K562 (cell line): Measurements from ENCODE around the gene CPOX. TPM values are rescaled to one million over a fixed set of nuclear protein-coding genes. Genes with fewer than 3 reads are reported as not detected.

Source experiments
- ATAC-seq: fragments of 200-7000 bp; cut with Tn5 transposase; 3 replicates; pipeline ENCODE4 v1.9.1; 2020; ENCODE audit warnings: moderate library complexity
- BruUV-seq: library from RNA; stranded (reverse); fragments of 400-500 nt; replicated peaks from 2 replicates; lab custom pipeline; 2021; lab: Mats Ljungman, UMichigan
- CTCF ChIA-PET: fragments of 300-600 bp; formaldehyde crosslinking; extraction: SDS; loops from one replicate; lab custom pipeline; 2021; ENCODE audit warnings: low intra/inter-chr PET ratio; lab: Yijun Ruan, JAX
- POLR2A ChIA-PET: fragments of 300-600, 350-650 bp; sonication (Branson Sonifier 250); formaldehyde crosslinking; extraction: SDS; loops from one replicate; lab custom pipeline; 2021; ENCODE audit warnings: antibody characterized with exemption, inconsistent platforms; lab: Yijun Ruan, JAX
- DNase-seq, 4 experiments: peaks; one replicate each; pipeline versions ENCODE4 v3.0.0 to v3.0.0-alpha.2; 2011 to 2018; ENCODE audit warnings: low spot score in 3 of 4, mixed read lengths in 3 of 4; ENCODE audit errors: extremely low read depth in 1 of 4
- FAIRE-seq: peaks from 2 replicates; lab custom pipeline; 2011; peaks lifted over from hg19 to GRCh38; lab: Jason Lieb, UNC
- H2AFZ ChIP-seq: 2 replicates; pipeline ENCODE4 v1.6.0; 2011; ENCODE audit warnings: low read depth, low read length, control low read depth, inconsistent platforms
- H3K27ac ChIP-seq: fragments of 200-600 bp; 3 replicates; pipeline ENCODE4 v1.8.0; 2011; ENCODE audit warnings: low read depth, mild to moderate bottlenecking, control low read depth, inconsistent platforms, low read length, moderate library complexity, mixed read lengths; ENCODE audit errors: extremely low read depth
- H3K27me3 ChIP-seq, 2 experiments: fragments of 300-600 bp in 1 of 2; 2 replicates in 1 of 2; 3 replicates in 1 of 2; pipeline versions ENCODE4 v1.6.0 to v1.8.0; 2011; ENCODE audit warnings: inconsistent platforms in 2 of 2, low read length in 2 of 2, mild to moderate bottlenecking in 1 of 2, mixed read lengths in 1 of 2, moderate library complexity in 1 of 2; ENCODE audit not compliant: control insufficient read depth in 2 of 2, insufficient read depth in 2 of 2
- H3K36me3 ChIP-seq: fragments of 300-600 bp; 3 replicates; pipeline ENCODE4 v1.8.0; 2011; ENCODE audit warnings: mild to moderate bottlenecking, low read length, inconsistent platforms; ENCODE audit not compliant: control insufficient read depth, insufficient read depth
- H3K4me1 ChIP-seq, 2 experiments: fragments of 200-600 bp in 1 of 2; replicated peaks in 1 of 2; 2 replicates in 1 of 2; 3 replicates in 1 of 2; pipeline versions ENCODE4 v1.5.1 to v1.8.0; 2011; ENCODE audit warnings: inconsistent platforms in 2 of 2, low read length in 2 of 2, mild to moderate bottlenecking in 1 of 2, mixed read lengths in 1 of 2, moderate library complexity in 1 of 2; ENCODE audit not compliant: control insufficient read depth in 2 of 2, insufficient read depth in 2 of 2
- H3K4me2 ChIP-seq: 2 replicates; pipeline ENCODE4 v1.6.1; 2011; ENCODE audit warnings: low read length, control low read depth, inconsistent platforms, mixed read lengths; ENCODE audit not compliant: insufficient read depth
- H3K4me3 ChIP-seq: fragments of 200-600 bp; sonication (generic), shearing (Covaris generic); 2 replicates; pipeline ENCODE4 v1.5.1; 2016; ENCODE audit warnings: control low read depth, inconsistent platforms
- H3K79me2 ChIP-seq: fragments of 200-600 bp; 3 replicates; pipeline ENCODE4 v1.8.0; 2011; ENCODE audit warnings: low read length, inconsistent platforms; ENCODE audit not compliant: control insufficient read depth, insufficient read depth
- H3K9ac ChIP-seq, 2 experiments: 2 replicates each; pipeline versions ENCODE4 v1.6.0 to v1.6.1; 2011; ENCODE audit warnings: low read depth in 2 of 2, low read length in 2 of 2, control low read depth in 1 of 2, inconsistent platforms in 1 of 2, mild to moderate bottlenecking in 1 of 2, mixed read lengths in 1 of 2; ENCODE audit not compliant: insufficient read depth in 1 of 2
- H3K9me1 ChIP-seq: one replicate; pipeline ENCODE4 v1.6.0; 2011; ENCODE audit warnings: inconsistent platforms, mild to moderate bottlenecking, low read length, moderate library complexity; ENCODE audit not compliant: control insufficient read depth, insufficient read depth
- H3K9me3 ChIP-seq: replicated peaks from 2 replicates; pipeline ENCODE4 v1.5.1; 2011; ENCODE audit warnings: low read depth, low read length, inconsistent platforms; ENCODE audit not compliant: control insufficient read depth, insufficient read depth
- H4K20me1 ChIP-seq: replicated peaks from 2 replicates; pipeline ENCODE4 v1.6.1; 2011; ENCODE audit warnings: low read length, inconsistent platforms, mixed read lengths; ENCODE audit not compliant: control insufficient read depth, insufficient read depth
- CEBPB ChIP-seq: fragments of 450-650 bp; IDR thresholded peaks from 2 replicates; pipeline ENCODE4 v1.6.1; 2016; ENCODE audit warnings: missing genetic modification characterization, missing compliant biosample characterization
- ETV1 ChIP-seq: fragments of 450-650 bp; conservative IDR thresholded peaks from 2 replicates; pipeline ENCODE4 v1.6.1; 2016; ENCODE audit warnings: missing genetic modification characterization, control low read depth, low read depth, missing compliant biosample characterization
- GATAD2A ChIP-seq: fragments of 450-650 bp; IDR thresholded peaks from 2 replicates; pipeline ENCODE4 v1.6.1; 2017
- JUNB ChIP-seq: fragments of 450-650 bp; formaldehyde crosslinking; conservative IDR thresholded peaks from 2 replicates; pipeline ENCODE4 v1.4.0; 2020; ENCODE audit warnings: mild to moderate bottlenecking
- SRSF7 ChIP-seq: fragments of 200-400 bp; formaldehyde crosslinking; optimal IDR thresholded peaks from 2 replicates; pipeline ENCODE3; 2017; ENCODE audit warnings: mild to moderate bottlenecking, low read depth, low read length
- SUPT5H ChIP-seq: fragments of 450-650 bp; IDR thresholded peaks from 2 replicates; pipeline ENCODE4 v1.6.1; 2016
- ZBTB8A ChIP-seq: fragments of 450-650 bp; IDR thresholded peaks from 2 replicates; pipeline ENCODE4 v1.6.1; 2018; ENCODE audit warnings: mild to moderate bottlenecking, moderate library complexity; ENCODE audit not compliant: partially characterized antibody
- WGBS: fragments of 100-300 bp; shearing (Covaris generic); methylation state at CpG from one replicate; pipeline ENCODE4 v1.1.6; 2016; ENCODE audit warnings: low coverage, mixed read lengths; ENCODE audit not compliant: insufficient coverage; ENCODE audit errors: missing lambda C conversion rate; 5-methylcytosine and 5-hydroxymethylcytosine counted together
- in situ Hi-C: fragments of 300-500 bp; cut with MboI; formaldehyde crosslinking; loops from 4 replicates; pipeline ENCODE4 v1.15.0; 2018; ENCODE audit warnings: inconsistent platforms, mixed read lengths
- intact Hi-C: fragments of 100-400 bp; cut with micrococcal nuclease; formaldehyde crosslinking; loops from 2 replicates; pipeline ENCODE4 v1.14.2; 2022
- polyA plus RNA-seq, 8 experiments: library from polyadenylated mRNA; depleted of rRNA in 4 of 8; stranded (reverse) in 5 of 8; unstranded in 3 of 8; fragments of >200 nt; fragmentation: Nextera tagmentation in 2 of 8; fragmentation: Illumina TruSeq in 1 of 8; extraction: Ambion mirVana in 2 of 8; extraction: Trizol in 1 of 8; gene quantifications; 2 replicates each; pipeline versions ENCODE4 v1.2.1 to v1.2.3, GENCODE V29; 2011 to 2014; ENCODE audit warnings: inconsistent platforms in 1 of 8, missing spikeins in 1 of 8
- total RNA-seq, 7 experiments: library from RNA; depleted of rRNA in 6 of 7; stranded (reverse); fragments of >200 nt in 6 of 7; fragmentation: Illumina TruSeq in 2 of 7; extraction: Trizol in 2 of 7; gene quantifications; 2 replicates each; pipeline versions ENCODE4 v1.2.1 to v1.2.3, GENCODE V29; 2011 to 2021; ENCODE audit warnings: low replicate concordance in 1 of 7
- TF ChIP-seq, protein P1 (sequence below), 2 experiments: IDR thresholded peaks; 2 replicates each; pipeline ENCODE4 v1.6.1; 2012; ENCODE audit warnings: improper control_type of control experiment in 2 of 2, low read depth in 2 of 2, low read length in 2 of 2, borderline replicate concordance in 1 of 2
- TF ChIP-seq, protein P2 (sequence below): sonication (generic); formaldehyde crosslinking; IDR thresholded peaks from 2 replicates; pipeline ENCODE4 v1.8.1; 2023; ENCODE audit warnings: missing genetic modification reagents, mild to moderate bottlenecking, borderline replicate concordance
- TF ChIP-seq, protein P3 (sequence below): fragments of 450-650 bp; formaldehyde crosslinking; IDR thresholded peaks from 2 replicates; pipeline ENCODE4 v1.4.0; 2022; ENCODE audit warnings: missing genetic modification characterization

The CPOX gene
- total and polyA plus RNA-seq, 9 of the 15 experiments (the other 6 are each of a cell fraction or from before 2014, with no cell fraction given), result 14.6 to 82.1 (median 24.8) TPM

DNA sequence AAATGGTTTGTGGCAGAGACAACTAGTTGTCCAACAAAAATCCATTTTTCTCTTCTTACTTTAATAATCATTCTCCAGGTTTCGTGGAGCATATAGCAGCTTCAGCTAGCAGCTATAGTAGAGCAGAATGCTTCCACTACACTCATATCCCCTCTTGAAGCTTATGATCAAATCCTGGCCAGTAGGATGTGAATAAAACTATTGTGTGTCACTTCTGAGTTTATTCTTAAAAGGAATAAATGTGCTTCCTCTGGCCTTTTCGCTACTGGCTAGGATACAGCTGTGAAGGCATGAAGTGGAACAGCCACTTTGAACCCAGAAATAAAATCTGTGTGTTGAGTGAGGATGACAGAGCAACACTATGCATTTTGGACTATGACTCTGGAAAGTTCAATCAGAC, 7.8 kb upstream of the CPOX start (continued):
- TF ChIP-seq SRSF7, result no peak
- TF ChIP-seq, protein P1, sequence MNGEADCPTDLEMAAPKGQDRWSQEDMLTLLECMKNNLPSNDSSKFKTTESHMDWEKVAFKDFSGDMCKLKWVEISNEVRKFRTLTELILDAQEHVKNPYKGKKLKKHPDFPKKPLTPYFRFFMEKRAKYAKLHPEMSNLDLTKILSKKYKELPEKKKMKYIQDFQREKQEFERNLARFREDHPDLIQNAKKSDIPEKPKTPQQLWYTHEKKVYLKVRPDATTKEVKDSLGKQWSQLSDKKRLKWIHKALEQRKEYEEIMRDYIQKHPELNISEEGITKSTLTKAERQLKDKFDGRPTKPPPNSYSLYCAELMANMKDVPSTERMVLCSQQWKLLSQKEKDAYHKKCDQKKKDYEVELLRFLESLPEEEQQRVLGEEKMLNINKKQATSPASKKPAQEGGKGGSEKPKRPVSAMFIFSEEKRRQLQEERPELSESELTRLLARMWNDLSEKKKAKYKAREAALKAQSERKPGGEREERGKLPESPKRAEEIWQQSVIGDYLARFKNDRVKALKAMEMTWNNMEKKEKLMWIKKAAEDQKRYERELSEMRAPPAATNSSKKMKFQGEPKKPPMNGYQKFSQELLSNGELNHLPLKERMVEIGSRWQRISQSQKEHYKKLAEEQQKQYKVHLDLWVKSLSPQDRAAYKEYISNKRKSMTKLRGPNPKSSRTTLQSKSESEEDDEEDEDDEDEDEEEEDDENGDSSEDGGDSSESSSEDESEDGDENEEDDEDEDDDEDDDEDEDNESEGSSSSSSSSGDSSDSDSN (IDR thresholded peaks at IDR 0.05; ENCODE audit: borderline replicate concordance in 1 of 2, low read depth in 2 of 2, low read length in 2 of 2), result no peak
- TF ChIP-seq SUPT5H, result no peak

DNA sequence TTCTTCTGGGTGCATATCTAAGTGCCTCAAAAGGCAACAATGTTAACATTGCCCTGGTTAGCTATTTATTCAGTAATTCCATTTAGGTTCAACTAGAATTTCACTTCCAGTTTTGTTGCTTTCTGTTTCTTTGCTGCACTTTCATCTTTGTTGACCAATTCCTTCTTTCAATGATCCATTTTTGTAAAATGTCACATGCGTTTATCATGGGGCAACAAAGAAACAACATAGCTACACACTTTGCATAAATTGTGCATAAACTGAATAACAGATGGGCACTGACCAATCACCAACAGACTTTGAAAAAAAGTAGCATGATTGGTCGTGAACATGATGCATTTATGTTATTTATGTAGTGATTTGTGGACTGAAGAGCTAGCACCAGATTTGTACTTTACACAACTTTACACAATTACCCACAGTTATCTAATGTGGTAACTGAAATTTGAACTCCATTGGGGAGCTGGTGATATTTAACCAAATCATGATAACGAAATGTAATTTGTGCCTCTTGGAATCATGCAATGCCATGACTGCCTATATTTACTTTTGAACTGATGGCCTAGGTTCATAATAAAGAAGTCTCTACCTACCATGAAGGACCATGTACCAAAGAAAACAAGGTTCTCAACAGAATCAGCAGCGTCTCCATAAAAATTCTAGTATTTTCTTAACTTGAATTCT, 7.1 kb upstream of the CPOX start:
- no peaks in the 10 kb centered on the region for H3K9me1 ChIP-seq
- ChIA-PET POLR2A (interaction anchor here (0.9 kb wide), 1 partner anchor 9 kb away, joined by 3 read pairs; no protein-coding TSS in a partner anchor), CTCF (interaction anchor here (2.1 kb wide), 1 partner anchor 212 kb away, joined by 15 read pairs; no protein-coding TSS in a partner anchor)
- WGBS, result 18% methylated on average over 4 of the region's 4 CpGs
- no peaks in the 10 kb centered on the region for H3K27me3 ChIP-seq
- H3K4me3 ChIP-seq, result no peak overlapping the region
- H3K9ac ChIP-seq, result no peak overlapping the region
- BruUV-seq, result no TSS peak
- in situ Hi-C loops (loop anchor here (5.0 kb wide), 1 partner anchor 212 kb away; no protein-coding TSS in a partner anchor), intact Hi-C loops (no loop called here)
- no peaks in the 10 kb centered on the region for H4K20me1 ChIP-seq
- no peaks in the 10 kb centered on the region for H3K79me2 ChIP-seq
- H3K4me1 ChIP-seq, result peaks cover 0 to 2% of the 10 kb centered on the region in 2 experiments; a peak in 2 of 5 replicates
- peak overlapping the region; percentile 40; the same call in 1 of the 2 replicates for H2AFZ ChIP-seq
- no peaks in the 10 kb centered on the region for H3K36me3 ChIP-seq
- no peak overlapping the region for H3K27ac ChIP-seq
- DNase-seq, result no peak
- no peak for FAIRE-seq
- no peak for ATAC-seq
- H3K4me2 ChIP-seq, result no peak overlapping the region
- H3K9me3 ChIP-seq, result no peaks in the 10 kb centered on the region; the same call in 1 of the 2 replicates
- TF ChIP-seq CEBPB (tag), result no peak
- TF ChIP-seq JUNB (CRISPR knock-in tag), result no peak
- TF ChIP-seq, protein P2, sequence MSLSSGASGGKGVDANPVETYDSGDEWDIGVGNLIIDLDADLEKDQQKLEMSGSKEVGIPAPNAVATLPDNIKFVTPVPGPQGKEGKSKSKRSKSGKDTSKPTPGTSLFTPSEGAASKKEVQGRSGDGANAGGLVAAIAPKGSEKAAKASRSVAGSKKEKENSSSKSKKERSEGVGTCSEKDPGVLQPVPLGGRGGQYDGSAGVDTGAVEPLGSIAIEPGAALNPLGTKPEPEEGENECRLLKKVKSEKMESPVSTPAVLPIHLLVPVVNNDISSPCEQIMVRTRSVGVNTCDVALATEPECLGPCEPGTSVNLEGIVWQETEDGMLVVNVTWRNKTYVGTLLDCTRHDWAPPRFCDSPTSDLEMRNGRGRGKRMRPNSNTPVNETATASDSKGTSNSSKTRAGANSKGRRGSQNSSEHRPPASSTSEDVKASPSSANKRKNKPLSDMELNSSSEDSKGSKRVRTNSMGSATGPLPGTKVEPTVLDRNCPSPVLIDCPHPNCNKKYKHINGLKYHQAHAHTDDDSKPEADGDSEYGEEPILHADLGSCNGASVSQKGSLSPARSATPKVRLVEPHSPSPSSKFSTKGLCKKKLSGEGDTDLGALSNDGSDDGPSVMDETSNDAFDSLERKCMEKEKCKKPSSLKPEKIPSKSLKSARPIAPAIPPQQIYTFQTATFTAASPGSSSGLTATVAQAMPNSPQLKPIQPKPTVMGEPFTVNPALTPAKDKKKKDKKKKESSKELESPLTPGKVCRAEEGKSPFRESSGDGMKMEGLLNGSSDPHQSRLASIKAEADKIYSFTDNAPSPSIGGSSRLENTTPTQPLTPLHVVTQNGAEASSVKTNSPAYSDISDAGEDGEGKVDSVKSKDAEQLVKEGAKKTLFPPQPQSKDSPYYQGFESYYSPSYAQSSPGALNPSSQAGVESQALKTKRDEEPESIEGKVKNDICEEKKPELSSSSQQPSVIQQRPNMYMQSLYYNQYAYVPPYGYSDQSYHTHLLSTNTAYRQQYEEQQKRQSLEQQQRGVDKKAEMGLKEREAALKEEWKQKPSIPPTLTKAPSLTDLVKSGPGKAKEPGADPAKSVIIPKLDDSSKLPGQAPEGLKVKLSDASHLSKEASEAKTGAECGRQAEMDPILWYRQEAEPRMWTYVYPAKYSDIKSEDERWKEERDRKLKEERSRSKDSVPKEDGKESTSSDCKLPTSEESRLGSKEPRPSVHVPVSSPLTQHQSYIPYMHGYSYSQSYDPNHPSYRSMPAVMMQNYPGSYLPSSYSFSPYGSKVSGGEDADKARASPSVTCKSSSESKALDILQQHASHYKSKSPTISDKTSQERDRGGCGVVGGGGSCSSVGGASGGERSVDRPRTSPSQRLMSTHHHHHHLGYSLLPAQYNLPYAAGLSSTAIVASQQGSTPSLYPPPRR, result no peak
- TF ChIP-seq ETV1 (tag), result no peak
- no peak for TF ChIP-seq ZBTB8A
- TF ChIP-seq GATAD2A, result no peak
- TF ChIP-seq, protein P3, sequence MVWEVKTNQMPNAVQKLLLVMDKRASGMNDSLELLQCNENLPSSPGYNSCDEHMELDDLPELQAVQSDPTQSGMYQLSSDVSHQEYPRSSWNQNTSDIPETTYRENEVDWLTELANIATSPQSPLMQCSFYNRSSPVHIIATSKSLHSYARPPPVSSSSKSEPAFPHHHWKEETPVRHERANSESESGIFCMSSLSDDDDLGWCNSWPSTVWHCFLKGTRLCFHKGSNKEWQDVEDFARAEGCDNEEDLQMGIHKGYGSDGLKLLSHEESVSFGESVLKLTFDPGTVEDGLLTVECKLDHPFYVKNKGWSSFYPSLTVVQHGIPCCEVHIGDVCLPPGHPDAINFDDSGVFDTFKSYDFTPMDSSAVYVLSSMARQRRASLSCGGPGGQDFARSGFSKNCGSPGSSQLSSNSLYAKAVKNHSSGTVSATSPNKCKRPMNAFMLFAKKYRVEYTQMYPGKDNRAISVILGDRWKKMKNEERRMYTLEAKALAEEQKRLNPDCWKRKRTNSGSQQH, result no peak
